ENCODE measurements around the gene VPS13D.

VPS13D gene

GRCh38 chr1:12488666-12489354 is 259.0 kb downstream of the VPS13D start:
- no peak for DNase-seq (ENCODE audit: low read depth)

GRCh38 chr1:12490532-12491142 is 260.8 kb downstream of the VPS13D start:
- DNase-seq (ENCODE audit: low read depth), result no peak

GRCh38 chr1:12491656-12492055 is 261.8 kb downstream of the VPS13D start:
- DNase-seq (ENCODE audit: low read depth), result no peak

- no peak for DNase-seq (ENCODE audit: low read depth)
Observed at GRCh38 chr1:12495725-12496124, 265.9 kb downstream of the VPS13D start.

- DNase-seq (ENCODE audit: low read depth), result no peak
Observed at GRCh38 chr1:12496154-12496961, 266.5 kb downstream of the VPS13D start.

- DNase-seq (ENCODE audit: low read depth), result no peak
Observed at GRCh38 chr1:12499539-12500240, 269.9 kb downstream of the VPS13D start.

GRCh38 chr1:12501661-12502060 is 271.8 kb downstream of the VPS13D start:
- DNase-seq (ENCODE audit: low read depth), result no peak

GRCh38 chr1:12502336-12503109 is 272.7 kb downstream of the VPS13D start:
- no peak for DNase-seq (ENCODE audit: low read depth)

GRCh38 chr1:12503709-12504108 is 273.9 kb downstream of the VPS13D start:
- DNase-seq (ENCODE audit: low read depth), result no peak

- no peak for DNase-seq (ENCODE audit: low read depth)
Observed at GRCh38 chr1:12504601-12505000, 274.8 kb downstream of the VPS13D start.

GRCh38 chr1:12505231-12505630 is 275.4 kb downstream of the VPS13D start:
- no peak for DNase-seq (ENCODE audit: low read depth)

GRCh38 chr1:12505639-12506280 is 275.9 kb downstream of the VPS13D start:
- no peak for DNase-seq (ENCODE audit: low read depth)

GRCh38 chr1:12506281-12507280 is 276.8 kb downstream of the VPS13D start:
- DNase-seq (ENCODE audit: low read depth), result no peak

- no peak for DNase-seq (ENCODE audit: low read depth)
Observed at GRCh38 chr1:12507631-12508030, 277.8 kb downstream of the VPS13D start.

GRCh38 chr1:12508849-12509248 is 279.0 kb downstream of the VPS13D start:
- no peak for DNase-seq (ENCODE audit: low read depth)

GRCh38 chr1:12511128-12511484 is 281.3 kb downstream of the VPS13D start:
- DNase-seq (ENCODE audit: low read depth), result no peak

- no peak for DNase-seq (ENCODE audit: low read depth)
Observed at GRCh38 chr1:12511516-12512468, 282.0 kb downstream of the VPS13D start.

- DNase-seq (ENCODE audit: low read depth), result no peak
Observed at GRCh38 chr1:12513181-12513580, 283.4 kb downstream of the VPS13D start.

- DNase-seq (ENCODE audit: low read depth), result no peak
Observed at GRCh38 chr1:12514590-12514989, 284.8 kb downstream of the VPS13D start.

Measured in activated gamma-delta T cell treated with anti-CD3 and anti-CD28 coated beads, Interleukin-2, amount 50 U/mL, for 16 hours (primary cell).